Esophagus muscularis mucosa (tissue), 3 donors: ENCODE measurements around the gene KANSL1.

ENCODE experiments used
- POLR2A ChIP-seq: fragments of 450-650 bp; IDR thresholded peaks from one replicate; pipeline ENCODE4 v1.6.1; 2017; ENCODE audit warnings: antibody characterized with exemption, moderate library complexity, mild to moderate bottlenecking, low read depth
- POLR2AphosphoS5 ChIP-seq, 2 donors: sonication (generic); formaldehyde crosslinking; IDR thresholded peaks; one replicate each; pipeline ENCODE4 v1.6.1; 2017; ENCODE audit warnings: antibody characterized with exemption in 2 of 2
- TF ChIP-seq, protein P1 (sequence below), 3 experiments: fragments of 200-600 bp in 2 of 3; fragments of 450-650 bp in 1 of 3; sonication (generic) in 2 of 3; IDR thresholded peaks; one replicate each; pipeline ENCODE4 v1.5.1; 2017 to 2019; ENCODE audit warnings: antibody characterized with exemption in 3 of 3, mild to moderate bottlenecking in 2 of 3, moderate library complexity in 1 of 3

DNA sequence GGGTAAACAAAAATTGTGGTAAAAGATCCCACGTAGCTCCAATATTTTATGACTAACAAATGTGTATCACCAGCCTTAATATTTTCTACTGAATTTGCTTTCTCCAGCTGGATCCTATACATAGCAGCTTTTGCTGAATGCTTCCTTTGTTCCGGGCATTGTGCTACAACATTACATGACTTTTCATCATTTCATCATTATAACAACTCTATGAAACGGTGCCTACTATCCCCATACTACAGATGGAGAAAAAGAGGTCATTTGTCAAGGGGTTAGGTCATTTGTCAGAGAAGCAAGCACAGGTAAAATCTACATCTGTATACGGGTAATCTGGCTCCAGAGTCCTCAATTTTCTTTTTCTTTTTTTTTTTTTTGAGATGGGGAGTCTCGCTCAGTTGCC lies 74.3 kb downstream of the KANSL1 start:
- TF ChIP-seq POLR2AphosphoS5 (IDR thresholded peaks at IDR 0.05), result no peak
- TF ChIP-seq, protein P1, sequence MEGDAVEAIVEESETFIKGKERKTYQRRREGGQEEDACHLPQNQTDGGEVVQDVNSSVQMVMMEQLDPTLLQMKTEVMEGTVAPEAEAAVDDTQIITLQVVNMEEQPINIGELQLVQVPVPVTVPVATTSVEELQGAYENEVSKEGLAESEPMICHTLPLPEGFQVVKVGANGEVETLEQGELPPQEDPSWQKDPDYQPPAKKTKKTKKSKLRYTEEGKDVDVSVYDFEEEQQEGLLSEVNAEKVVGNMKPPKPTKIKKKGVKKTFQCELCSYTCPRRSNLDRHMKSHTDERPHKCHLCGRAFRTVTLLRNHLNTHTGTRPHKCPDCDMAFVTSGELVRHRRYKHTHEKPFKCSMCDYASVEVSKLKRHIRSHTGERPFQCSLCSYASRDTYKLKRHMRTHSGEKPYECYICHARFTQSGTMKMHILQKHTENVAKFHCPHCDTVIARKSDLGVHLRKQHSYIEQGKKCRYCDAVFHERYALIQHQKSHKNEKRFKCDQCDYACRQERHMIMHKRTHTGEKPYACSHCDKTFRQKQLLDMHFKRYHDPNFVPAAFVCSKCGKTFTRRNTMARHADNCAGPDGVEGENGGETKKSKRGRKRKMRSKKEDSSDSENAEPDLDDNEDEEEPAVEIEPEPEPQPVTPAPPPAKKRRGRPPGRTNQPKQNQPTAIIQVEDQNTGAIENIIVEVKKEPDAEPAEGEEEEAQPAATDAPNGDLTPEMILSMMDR (IDR thresholded peaks at IDR 0.05), result no peak
- TF ChIP-seq POLR2A, result no peak
